ENCODE results near the gene SGK1.

DNA sequence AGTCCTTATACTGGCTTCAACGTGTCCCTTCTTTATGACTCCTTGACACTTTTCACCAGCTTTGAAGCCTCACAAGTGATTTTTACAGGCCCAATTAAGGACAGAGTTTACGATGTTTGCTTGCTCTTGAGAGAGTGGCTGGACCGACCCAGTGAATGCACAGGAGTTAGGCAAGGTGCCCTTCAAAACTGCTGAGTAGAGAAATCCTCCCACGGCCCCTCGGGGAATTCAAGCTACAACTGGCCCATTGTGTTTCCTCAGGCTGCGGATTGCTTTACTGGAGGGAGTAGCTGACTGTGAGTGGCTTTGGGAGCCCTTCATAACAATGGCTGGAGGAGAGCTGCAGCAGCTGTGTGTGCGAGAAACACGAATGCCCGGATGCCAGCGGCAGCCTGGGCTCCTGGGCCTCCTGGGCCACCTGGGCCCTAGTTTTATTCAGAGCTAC, 50.0 kb downstream of the SGK1 start:
- TF ChIP-seq, protein P1, sequence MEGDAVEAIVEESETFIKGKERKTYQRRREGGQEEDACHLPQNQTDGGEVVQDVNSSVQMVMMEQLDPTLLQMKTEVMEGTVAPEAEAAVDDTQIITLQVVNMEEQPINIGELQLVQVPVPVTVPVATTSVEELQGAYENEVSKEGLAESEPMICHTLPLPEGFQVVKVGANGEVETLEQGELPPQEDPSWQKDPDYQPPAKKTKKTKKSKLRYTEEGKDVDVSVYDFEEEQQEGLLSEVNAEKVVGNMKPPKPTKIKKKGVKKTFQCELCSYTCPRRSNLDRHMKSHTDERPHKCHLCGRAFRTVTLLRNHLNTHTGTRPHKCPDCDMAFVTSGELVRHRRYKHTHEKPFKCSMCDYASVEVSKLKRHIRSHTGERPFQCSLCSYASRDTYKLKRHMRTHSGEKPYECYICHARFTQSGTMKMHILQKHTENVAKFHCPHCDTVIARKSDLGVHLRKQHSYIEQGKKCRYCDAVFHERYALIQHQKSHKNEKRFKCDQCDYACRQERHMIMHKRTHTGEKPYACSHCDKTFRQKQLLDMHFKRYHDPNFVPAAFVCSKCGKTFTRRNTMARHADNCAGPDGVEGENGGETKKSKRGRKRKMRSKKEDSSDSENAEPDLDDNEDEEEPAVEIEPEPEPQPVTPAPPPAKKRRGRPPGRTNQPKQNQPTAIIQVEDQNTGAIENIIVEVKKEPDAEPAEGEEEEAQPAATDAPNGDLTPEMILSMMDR (optimal IDR thresholded peaks at IDR 0.05 in 1 of 3, IDR thresholded peaks at IDR 0.05 in 1 of 3, conservative IDR thresholded peaks at IDR 0.05 in 1 of 3; ENCODE audit: extremely low read depth in 1 of 3, insufficient read depth in 2 of 3, low read length in 3 of 3): no peak
- no peak for TF ChIP-seq EZH2 (IDR thresholded peaks at IDR 0.05; ENCODE audit: low read length)

All from keratinocyte (primary cell).